SJSA1 (cell line): ENCODE data around the gene UBTD2. TPM values are rescaled to one million over a fixed set of nuclear protein-coding genes. Genes with fewer than 3 reads are reported as not detected.

Source experiments
- DNase-seq, 2 experiments: peaks; one replicate each; pipeline ENCODE4 v3.0.0-alpha.2; 2015 to 2020; ENCODE audit warnings: low spot score in 2 of 2, low read depth in 1 of 2
- H3K27ac ChIP-seq: fragments of 250-450 bp; sonication (Bioruptor Pico); 2 replicates; pipeline ENCODE4 v1.5.1; 2020; ENCODE audit warnings: mild to moderate bottlenecking, moderate library complexity
- H3K27me3 ChIP-seq: fragments of 250-450 bp; sonication (Bioruptor Pico); replicated peaks from 2 replicates; pipeline ENCODE4 v1.5.1; 2020; ENCODE audit warnings: mild to moderate bottlenecking, moderate library complexity
- H3K36me3 ChIP-seq: fragments of 250-450 bp; sonication (Bioruptor Pico); 2 replicates; pipeline ENCODE4 v1.5.1; 2020; ENCODE audit warnings: mild to moderate bottlenecking
- H3K4me1 ChIP-seq: fragments of 250-450 bp; sonication (Bioruptor Pico); replicated peaks from 2 replicates; pipeline ENCODE4 v1.6.1; 2021; ENCODE audit warnings: mild to moderate bottlenecking
- H3K4me3 ChIP-seq: fragments of 250-450 bp; sonication (Bioruptor Pico); 2 replicates; pipeline ENCODE4 v1.5.1; 2020; ENCODE audit warnings: mild to moderate bottlenecking
- H3K9me3 ChIP-seq: fragments of 250-450 bp; sonication (Bioruptor Pico); replicated peaks from 2 replicates; pipeline ENCODE4 v1.5.1; 2020; ENCODE audit warnings: mild to moderate bottlenecking
- total RNA-seq: library from RNA; depleted of rRNA; stranded (reverse); fragments of >200 nt; shearing (Covaris generic); gene quantifications from 2 replicates; pipeline ENCODE4 v1.2.3, GENCODE V29; 2014

UBTD2 gene
- total RNA-seq, 1 experiment from 2014 or later, result 63.4 TPM

- Histone ChIP-seq H3K4me3 (no peak overlapping the region), H3K9me3 (peaks cover 3% of the 10 kb centered on the region; the same call in 1 of the 2 replicates), H3K4me1 (peaks cover 4% of the 10 kb centered on the region)
Measured at GRCh38 chr5:172252501-172252900, 31.1 kb downstream of the UBTD2 start.

GRCh38 chr5:172251419-172251818, 32.1 kb downstream of the UBTD2 start:
- H3K36me3 ChIP-seq, result peaks cover 51% of the 10 kb centered on the region
- H3K27ac ChIP-seq, result no peak overlapping the region
- H3K9me3 ChIP-seq, result no peaks in the 10 kb centered on the region; the same call in 1 of the 2 replicates
- H3K4me1 ChIP-seq, result no peaks in the 10 kb centered on the region
- H3K4me3 ChIP-seq, result no peak overlapping the region
- DNase-seq, result no peak
- no peaks in the 10 kb centered on the region for H3K27me3 ChIP-seq

More at GRCh38 chr5:172252501-172252900, 31.1 kb downstream of the UBTD2 start:
- Histone ChIP-seq H3K27ac (no peak overlapping the region), H3K36me3 (peaks cover 57% of the 10 kb centered on the region), H3K27me3 (no peaks in the 10 kb centered on the region)
- DNase-seq, result no peak

- Histone ChIP-seq H3K27ac (no peak overlapping the region), H3K4me3 (no peak overlapping the region), H3K4me1 (no peaks in the 10 kb centered on the region), H3K9me3 (no peaks in the 10 kb centered on the region; the same call in 1 of the 2 replicates), H3K36me3 (peaks cover 26% of the 10 kb centered on the region), H3K27me3 (no peaks in the 10 kb centered on the region)
- no peak for DNase-seq
Measured at GRCh38 chr5:172248637-172249036, 34.9 kb downstream of the UBTD2 start.

- H3K4me1 ChIP-seq, result no peaks in the 10 kb centered on the region
- H3K4me3 ChIP-seq, result no peak overlapping the region
- H3K27ac ChIP-seq, result no peak overlapping the region
- H3K9me3 ChIP-seq, result no peaks in the 10 kb centered on the region; the same call in 1 of the 2 replicates
- no peaks in the 10 kb centered on the region for H3K27me3 ChIP-seq
- no peak for DNase-seq
- peaks cover 9% of the 10 kb centered on the region; the same call in 1 of the 2 replicates for H3K36me3 ChIP-seq
Measured at GRCh38 chr5:172245703-172246125, 37.9 kb downstream of the UBTD2 start.

GRCh38 chr5:172245046-172245445, 38.5 kb downstream of the UBTD2 start:
- Histone ChIP-seq H3K27ac (no peak overlapping the region), H3K27me3 (no peaks in the 10 kb centered on the region), H3K4me1 (no peaks in the 10 kb centered on the region), H3K36me3 (peaks cover 5% of the 10 kb centered on the region; the same call in 1 of the 2 replicates), H3K4me3 (no peak overlapping the region), H3K9me3 (no peaks in the 10 kb centered on the region)
- DNase-seq, result no peak

- Histone ChIP-seq H3K4me3 (no peak overlapping the region), H3K4me1 (no peaks in the 10 kb centered on the region), H3K9me3 (no peaks in the 10 kb centered on the region), H3K27me3 (no peaks in the 10 kb centered on the region), H3K36me3 (peaks cover 5% of the 10 kb centered on the region; the same call in 1 of the 2 replicates), H3K27ac (no peak overlapping the region)
- DNase-seq, result no peak
Measured at GRCh38 chr5:172243302-172243701, 40.3 kb downstream of the UBTD2 start.

GRCh38 chr5:172238334-172238733, 45.2 kb downstream of the UBTD2 start:
- H3K27me3 ChIP-seq, result no peaks in the 10 kb centered on the region
- no peaks in the 10 kb centered on the region for H3K4me1 ChIP-seq
- DNase-seq, result no peak
- no peak overlapping the region for H3K4me3 ChIP-seq
- no peaks in the 10 kb centered on the region for H3K9me3 ChIP-seq
- H3K36me3 ChIP-seq, result peaks cover 12% of the 10 kb centered on the region
- no peak overlapping the region for H3K27ac ChIP-seq

GRCh38 chr5:172235827-172236736, 47.5 kb downstream of the UBTD2 start:
- H3K9me3 ChIP-seq, result no peaks in the 10 kb centered on the region
- H3K4me3 ChIP-seq, result no peak overlapping the region
- no peak for DNase-seq
- no peaks in the 10 kb centered on the region for H3K4me1 ChIP-seq
- no peak overlapping the region for H3K27ac ChIP-seq
- H3K27me3 ChIP-seq, result no peaks in the 10 kb centered on the region
- H3K36me3 ChIP-seq, result peaks cover 28% of the 10 kb centered on the region

GRCh38 chr5:172235132-172235780, 48.3 kb downstream of the UBTD2 start:
- no peaks in the 10 kb centered on the region for H3K4me1 ChIP-seq
- no peaks in the 10 kb centered on the region for H3K9me3 ChIP-seq
- no peak overlapping the region for H3K4me3 ChIP-seq
- H3K36me3 ChIP-seq, result peaks cover 35% of the 10 kb centered on the region
- H3K27me3 ChIP-seq, result no peaks in the 10 kb centered on the region
- no peak overlapping the region for H3K27ac ChIP-seq
- no peak for DNase-seq

GRCh38 chr5:172234031-172234430, 49.5 kb downstream of the UBTD2 start:
- Histone ChIP-seq H3K9me3 (no peaks in the 10 kb centered on the region), H3K27me3 (no peaks in the 10 kb centered on the region), H3K4me3 (no peak overlapping the region), H3K36me3 (peaks cover 44% of the 10 kb centered on the region), H3K4me1 (no peaks in the 10 kb centered on the region), H3K27ac (no peak overlapping the region)
- no peak for DNase-seq

GRCh38 chr5:172229904-172230303, 53.7 kb downstream of the UBTD2 start:
- Histone ChIP-seq H3K27ac (no peak overlapping the region), H3K4me3 (no peak overlapping the region), H3K4me1 (no peaks in the 10 kb centered on the region), H3K36me3 (peaks cover 74% of the 10 kb centered on the region), H3K27me3 (no peaks in the 10 kb centered on the region), H3K9me3 (no peaks in the 10 kb centered on the region)
- DNase-seq, result no peak

- Histone ChIP-seq H3K27ac (no peak overlapping the region), H3K4me3 (no peak overlapping the region)
Measured at GRCh38 chr5:172224996-172225395, 58.6 kb downstream of the UBTD2 start.

GRCh38 chr5:172223901-172224873, 59.4 kb downstream of the UBTD2 start:
- no peaks in the 10 kb centered on the region for H3K9me3 ChIP-seq
- DNase-seq, result no peak
- no peaks in the 10 kb centered on the region for H3K4me1 ChIP-seq
- H3K36me3 ChIP-seq, result peaks cover 62% of the 10 kb centered on the region
- H3K27ac ChIP-seq, result no peak overlapping the region
- H3K27me3 ChIP-seq, result no peaks in the 10 kb centered on the region
- no peak overlapping the region for H3K4me3 ChIP-seq

More at GRCh38 chr5:172224996-172225395, 58.6 kb downstream of the UBTD2 start:
- Histone ChIP-seq H3K27me3 (no peaks in the 10 kb centered on the region), H3K4me1 (no peaks in the 10 kb centered on the region), H3K36me3 (peaks cover 62% of the 10 kb centered on the region), H3K9me3 (no peaks in the 10 kb centered on the region)
- no peak for DNase-seq
